B cell (primary cell): Measurements from ENCODE around the gene CNKSR3.

Experiments
- CTCF ChIP-seq: fragments of 200-600 bp; IDR thresholded peaks from one replicate; pipeline ENCODE4 v1.8.0; 2022; ENCODE audit warnings: antibody characterized with exemption, mild to moderate bottlenecking
- EZH2 ChIP-seq: IDR thresholded peaks from 2 replicates; pipeline ENCODE4 v1.6.1; 2012; ENCODE audit warnings: borderline replicate concordance, low read depth, mild to moderate bottlenecking, moderate library complexity, low read length; ENCODE audit not compliant: insufficient read depth, poor library complexity, severe bottlenecking

GRCh38 chr6:154529957-154530356, 19.5 kb upstream of the CNKSR3 start:
- no peak for TF ChIP-seq CTCF
- no peak for TF ChIP-seq EZH2
